Thoracic aorta (tissue), 2 donors: ENCODE data around the gene SEPTIN12. TPM values are rescaled to one million over a fixed set of nuclear protein-coding genes. Genes with fewer than 3 reads are reported as not detected.

Experiments used
- ATAC-seq: fragments of 150-250 bp; one replicate; pipeline ENCODE4 v1.8.0; 2017; ENCODE audit warnings: low read depth; ENCODE audit not compliant: insufficient number of reproducible peaks, low FRiP score
- DNase-seq: peaks from one replicate; pipeline ENCODE4 v3.0.0-alpha.2; 2020; ENCODE audit warnings: low spot score
- H3K27ac ChIP-seq, 2 donors: fragments of 200-600 bp; sonication (generic); 1 replicate in 1 of 2; 2 replicates in 1 of 2; pipeline ENCODE4 v1.5.1; 2016; ENCODE audit warnings: mild to moderate bottlenecking in 2 of 2, moderate library complexity in 2 of 2
- H3K27me3 ChIP-seq: fragments of 200-600 bp; sonication (generic); replicated peaks from 2 replicates; pipeline ENCODE4 v1.6.0; 2016; ENCODE audit warnings: mild to moderate bottlenecking; ENCODE audit not compliant: insufficient read depth
- H3K36me3 ChIP-seq: fragments of 200-600 bp; sonication (generic); one replicate; pipeline ENCODE4 v1.5.1; 2016
- H3K4me1 ChIP-seq, 2 donors: fragments of 200-600 bp; sonication (generic); 1 replicate in 1 of 2; 2 replicates in 1 of 2; pipeline versions ENCODE4 v1.5.1 to v1.6.0; 2016; ENCODE audit warnings: low read depth in 2 of 2, mild to moderate bottlenecking in 1 of 2; ENCODE audit not compliant: control insufficient read depth in 1 of 2
- H3K4me3 ChIP-seq: fragments of 200-600 bp; sonication (generic); 2 replicates; pipeline ENCODE4 v1.5.1; 2016; ENCODE audit warnings: mild to moderate bottlenecking
- H3K9me3 ChIP-seq: fragments of 200-600 bp; sonication (generic); 2 replicates; pipeline ENCODE4 v1.5.1; 2016
- CTCF ChIP-seq: fragments of 200-600 bp; sonication (generic); IDR thresholded peaks from one replicate; pipeline ENCODE4 v1.5.1; 2019; ENCODE audit warnings: antibody characterized with exemption
- total RNA-seq, 2 donors: library from RNA; depleted of rRNA; stranded (reverse); fragments of >200 nt; gene quantifications; one replicate each; pipeline versions ENCODE4 v1.1.0 to v1.2.3, GENCODE V29; 2016

Gene SEPTIN12
- total RNA-seq, 2 donors from 2014 or later = not detected

GRCh38 chr16:4803401-4803844, 15.3 kb upstream of the SEPTIN12 start:
- peaks cover 21% of the 10 kb centered on the region for H3K36me3 ChIP-seq
- H3K27ac ChIP-seq = peak overlapping the region; percentile 53 to 86
- H3K4me1 ChIP-seq = peaks cover 9 to 21% of the 10 kb centered on the region in 2 donors
- no peak for ATAC-seq
- H3K4me3 ChIP-seq = peak overlapping the region; percentile 81
- no peak for DNase-seq
- no peaks in the 10 kb centered on the region for H3K27me3 ChIP-seq
- no peaks in the 10 kb centered on the region for H3K9me3 ChIP-seq
- no peak for TF ChIP-seq CTCF

GRCh38 chr16:4802659-4803287, 14.6 kb upstream of the SEPTIN12 start:
- Histone ChIP-seq H3K4me1 (peaks cover 9 to 21% of the 10 kb centered on the region in 2 donors), H3K9me3 (no peaks in the 10 kb centered on the region), H3K4me3 (peak overlapping the region; percentile 81), H3K36me3 (peaks cover 23% of the 10 kb centered on the region), H3K27ac (peak overlapping the region; percentile 53 to 86), H3K27me3 (no peaks in the 10 kb centered on the region)
- ATAC-seq = peak; percentile 94
- TF ChIP-seq CTCF = peak; percentile 14
- peak; percentile 67 for DNase-seq

GRCh38 chr16:4801962-4802658, 14.0 kb upstream of the SEPTIN12 start, which contains the start of gene ROGDI:
ROGDI (minus strand) TSS chr16:4802633; CDS start chr16:4802571, 62 bp downstream.
- no peaks in the 10 kb centered on the region for H3K27me3 ChIP-seq
- DNase-seq (peak; percentile 26), ATAC-seq (peak; percentile 14)
- peaks cover 23% of the 10 kb centered on the region for H3K36me3 ChIP-seq
- peak within 1 kb of the TSS; percentile 53 to 86 for H3K27ac ChIP-seq
- no peaks in the 10 kb centered on the region for H3K9me3 ChIP-seq
- peak within 1 kb of the TSS; percentile 81 for H3K4me3 ChIP-seq
- no peak for TF ChIP-seq CTCF
- peaks cover 9 to 21% of the 10 kb centered on the region in 2 donors for H3K4me1 ChIP-seq

- DNase-seq (no peak), ATAC-seq (no peak)
- H3K4me1 ChIP-seq = peaks cover 9 to 21% of the 10 kb centered on the region in 2 donors
- H3K27ac ChIP-seq = peak overlapping the region; percentile 49 to 53
- peaks cover 23% of the 10 kb centered on the region for H3K36me3 ChIP-seq
- TF ChIP-seq CTCF = no peak
- H3K9me3 ChIP-seq = no peaks in the 10 kb centered on the region
- H3K27me3 ChIP-seq = no peaks in the 10 kb centered on the region
- H3K4me3 ChIP-seq = peak overlapping the region; percentile 81
These were observed 13.2 kb upstream of the SEPTIN12 start for GRCh38 chr16:4801051-4801961.
